A172 (cell line): ENCODE data around the gene CCDC181. TPM values are rescaled to one million over a fixed set of nuclear protein-coding genes. Genes with fewer than 3 reads are reported as not detected.
"Not testable (repeated sequence)": the region's sequence is repeated elsewhere in the genome, so short reads cannot be mapped to it uniquely, and the experiment has no call there.

Experiments used
- DNase-seq: peaks from one replicate; pipeline ENCODE4 v3.0.0-alpha.2; 2015; ENCODE audit warnings: low spot score
- total RNA-seq: library from RNA; depleted of rRNA; stranded (reverse); fragments of >200 nt; shearing (Covaris generic); gene quantifications from 2 replicates; pipeline ENCODE4 v1.2.3, GENCODE V29; 2014

CCDC181 gene
- total RNA-seq, 1 experiment from 2014 or later = 0.60 TPM

DNA sequence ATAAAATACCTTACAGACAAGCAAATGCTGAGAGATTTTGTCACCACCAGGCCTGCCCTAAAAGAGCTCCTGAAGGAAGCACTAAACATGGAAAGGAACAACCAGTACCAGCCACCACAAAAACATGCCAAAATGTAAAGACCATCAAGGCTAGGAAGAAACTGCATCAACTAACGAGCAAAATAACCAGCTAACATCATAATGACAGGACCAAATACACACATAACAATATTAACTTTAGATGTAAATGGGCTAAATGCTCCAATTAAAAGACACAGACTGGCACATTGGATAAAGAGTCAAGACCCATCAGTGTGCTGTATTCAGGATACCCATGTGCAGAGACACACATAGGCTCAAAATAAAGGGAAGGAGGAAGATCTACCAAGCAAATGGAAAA, 24.7 kb downstream of the CCDC181 start:
- DNase-seq = not testable (repeated sequence)

DNA sequence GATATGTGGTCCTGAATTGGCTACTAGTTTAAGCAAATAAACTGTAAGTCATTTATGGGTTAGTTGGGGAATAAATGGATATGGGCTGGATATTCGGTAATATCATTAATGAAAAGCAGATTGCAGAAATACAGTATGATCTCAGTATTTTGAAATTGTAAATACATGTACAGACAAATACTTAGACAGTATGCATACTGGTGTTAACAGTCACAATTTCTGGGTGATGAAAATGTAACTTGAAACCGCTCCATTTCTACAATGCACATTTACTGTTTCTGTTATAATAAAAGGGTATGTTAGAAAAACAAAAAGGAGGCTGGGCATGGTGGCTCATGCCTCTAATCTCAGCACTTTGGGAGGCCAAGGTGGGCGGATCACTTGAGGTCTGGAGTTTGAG, 31.3 kb downstream of the CCDC181 start:
- DNase-seq = no peak

DNA sequence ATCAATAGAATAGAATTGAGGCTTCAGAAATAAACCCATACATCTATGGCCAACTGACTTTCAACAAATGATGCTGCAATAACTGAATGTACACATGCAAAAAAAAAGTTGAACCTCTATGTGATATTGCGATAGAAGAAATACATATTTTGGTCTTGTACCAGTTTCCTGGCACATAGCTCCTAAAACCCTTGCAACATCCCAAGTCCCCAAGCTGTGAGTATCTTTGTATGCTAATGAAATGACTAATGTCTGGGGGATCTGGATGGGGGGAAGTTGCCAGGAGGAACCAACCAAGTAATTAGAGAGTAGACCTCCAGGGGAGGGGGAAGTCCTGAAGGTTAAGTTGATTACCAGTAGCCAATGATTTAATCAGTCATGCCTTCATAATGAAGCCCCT, 34.9 kb downstream of the CCDC181 start:
- DNase-seq = no peak

DNA sequence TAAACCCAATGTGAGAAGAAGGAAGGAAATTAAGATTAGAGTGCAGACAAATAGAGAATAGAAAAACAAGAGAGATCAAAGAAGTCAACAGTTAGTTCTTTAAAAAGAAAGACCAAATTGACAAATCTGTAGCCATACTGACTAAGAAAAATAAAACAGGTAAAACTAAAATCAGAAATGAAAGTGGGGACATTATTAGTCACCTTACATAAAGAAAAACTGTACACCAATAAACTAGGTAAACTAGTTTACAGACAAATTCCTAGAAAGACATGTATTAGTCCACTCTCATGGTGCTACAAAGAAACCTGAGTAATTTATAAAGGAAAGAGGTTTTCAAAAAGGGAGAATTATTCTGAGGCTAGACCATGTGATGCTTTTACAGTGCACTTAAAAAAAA, 37.0 kb downstream of the CCDC181 start:
- no peak for DNase-seq

DNA sequence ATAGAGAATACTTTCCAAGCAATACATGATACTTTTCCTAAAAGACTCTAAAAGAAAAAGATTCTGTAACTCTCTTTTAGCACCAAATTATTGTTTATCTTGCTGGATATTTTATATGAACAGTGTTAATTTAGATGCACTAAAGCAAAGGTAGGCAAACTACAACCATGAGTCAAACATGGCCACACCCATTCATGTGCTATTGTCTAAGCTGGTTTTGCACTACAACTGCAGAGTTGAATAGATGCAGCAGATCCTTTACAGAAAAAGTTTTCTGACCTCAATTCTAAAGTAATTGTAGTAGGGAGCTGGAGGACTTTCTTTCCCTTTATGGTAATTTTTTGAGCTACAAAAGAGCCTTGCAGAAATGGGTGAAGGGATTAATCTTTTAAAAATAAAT, 39.9 kb downstream of the CCDC181 start:
- DNase-seq = no peak

DNA sequence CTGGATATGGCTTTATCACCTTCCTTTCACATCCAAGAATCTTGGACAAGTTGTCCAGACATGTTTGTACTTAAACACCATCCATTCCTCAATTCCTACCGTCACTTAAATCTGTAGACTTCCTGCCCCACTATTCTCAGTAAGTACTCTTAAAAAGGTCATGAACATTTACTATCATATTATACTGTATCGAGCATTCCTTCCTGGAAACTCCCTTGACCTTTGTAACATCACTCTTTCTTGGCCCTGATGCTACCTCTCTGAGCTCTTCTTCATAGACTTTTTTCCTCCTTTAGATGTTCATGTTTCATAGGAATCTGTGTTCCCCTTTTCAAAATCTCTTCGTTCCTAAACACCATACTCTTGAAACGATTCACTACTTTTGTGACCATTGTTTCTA, 43.8 kb downstream of the CCDC181 start:
- no peak for DNase-seq

DNA sequence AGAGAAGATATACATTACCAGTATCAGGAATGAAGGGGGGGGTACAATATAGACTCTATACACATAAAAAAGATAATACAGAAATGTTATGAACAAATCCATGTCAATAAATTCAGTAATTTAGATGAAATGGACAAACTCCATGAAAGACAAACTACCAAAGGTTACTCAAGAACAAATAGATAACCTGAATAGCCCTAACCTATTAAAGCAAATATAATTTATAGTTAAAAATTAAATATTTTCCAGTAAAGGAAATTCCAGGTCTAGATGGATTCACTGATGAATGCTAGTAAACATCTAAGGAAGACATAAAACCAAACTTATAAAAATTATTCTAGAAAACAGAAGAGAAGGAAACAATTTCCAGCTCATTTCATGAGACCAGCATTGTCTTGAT, 46.1 kb downstream of the CCDC181 start:
- no peak for DNase-seq

DNA sequence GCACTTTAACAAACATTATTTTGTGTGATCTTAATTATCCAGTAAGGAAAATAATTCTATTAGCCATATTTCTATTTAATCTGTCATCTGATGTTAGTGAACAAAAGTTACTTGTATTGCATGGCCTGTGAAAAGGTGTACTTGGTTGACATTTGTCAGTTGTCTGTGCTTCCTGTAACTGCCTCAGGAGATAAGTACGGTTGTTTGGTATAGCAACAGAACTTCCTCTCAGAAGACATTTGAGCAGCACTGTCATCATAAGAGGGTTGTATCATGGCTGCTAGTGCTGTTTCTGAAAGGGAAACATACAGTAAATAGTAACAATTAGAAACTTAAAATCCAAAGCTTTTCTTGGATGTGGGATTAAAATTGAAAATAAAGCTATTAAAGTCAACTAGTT, 55.9 kb downstream of the CCDC181 start:
- DNase-seq = no peak

DNA sequence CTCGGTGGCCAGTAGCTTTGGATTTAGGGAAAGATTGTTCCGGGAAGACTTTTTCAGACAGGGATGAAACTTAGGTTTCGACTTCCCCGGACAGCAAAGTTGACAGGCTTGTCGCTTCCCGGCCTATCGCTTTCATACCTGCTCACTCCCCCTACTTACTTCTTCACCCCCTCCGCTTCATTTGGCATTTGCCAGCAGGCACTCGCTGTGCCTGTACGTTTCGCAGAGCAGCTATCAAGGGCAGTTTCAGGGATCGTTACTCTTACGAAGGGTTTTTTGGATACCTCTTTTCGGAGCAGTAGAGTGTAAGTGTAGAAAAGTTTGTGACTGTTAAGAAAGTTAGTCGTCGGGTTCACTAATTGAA, 58.9 kb downstream of the CCDC181 start:
- DNase-seq = no peak

DNA sequence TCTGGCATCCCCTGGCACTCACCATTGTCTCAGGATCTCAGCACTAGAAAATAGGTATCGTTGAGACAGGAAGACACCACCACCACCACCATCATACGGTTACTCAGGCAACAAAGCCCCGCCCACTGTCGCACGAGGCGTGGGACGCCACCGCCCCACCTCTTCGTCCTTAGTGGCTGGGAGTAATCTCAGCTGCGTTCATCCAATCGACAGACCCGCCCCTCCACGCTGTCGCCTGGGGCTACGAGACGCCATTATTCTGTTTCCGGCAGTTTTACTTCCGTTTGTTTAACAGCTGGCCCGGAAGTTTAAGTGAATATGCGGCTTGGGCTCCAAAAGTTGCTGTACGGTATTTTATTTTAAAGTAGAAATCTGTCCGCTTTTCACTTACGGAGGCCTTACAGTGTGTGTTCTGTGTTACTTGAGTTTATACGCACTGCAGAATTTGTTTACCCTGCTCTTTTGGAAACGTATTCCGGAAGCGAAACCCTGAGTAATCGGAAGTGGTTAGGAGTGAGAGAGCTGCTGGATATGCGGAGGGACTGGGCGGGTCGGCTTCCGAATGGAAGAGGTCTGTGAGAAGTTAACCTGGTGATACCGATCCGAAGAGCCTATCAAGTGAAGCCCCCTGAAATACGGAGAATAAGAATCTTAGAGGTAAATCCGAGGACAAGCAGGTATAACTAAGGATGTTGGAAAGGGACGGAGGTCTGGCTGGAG, 59.4 kb downstream of the CCDC181 start, which contains the start of the genes BLZF1 and NME7:
BLZF1 (plus strand) TSS at position 510 of the 720 bp plus-strand sequence. CDS start 1,328 bp downstream, outside the sequence.
NME7 (minus strand) TSS at position 112 of the 720 bp plus-strand sequence; CDS start at position 25, 87 bp downstream.
- DNase-seq = peak; percentile 98

DNA sequence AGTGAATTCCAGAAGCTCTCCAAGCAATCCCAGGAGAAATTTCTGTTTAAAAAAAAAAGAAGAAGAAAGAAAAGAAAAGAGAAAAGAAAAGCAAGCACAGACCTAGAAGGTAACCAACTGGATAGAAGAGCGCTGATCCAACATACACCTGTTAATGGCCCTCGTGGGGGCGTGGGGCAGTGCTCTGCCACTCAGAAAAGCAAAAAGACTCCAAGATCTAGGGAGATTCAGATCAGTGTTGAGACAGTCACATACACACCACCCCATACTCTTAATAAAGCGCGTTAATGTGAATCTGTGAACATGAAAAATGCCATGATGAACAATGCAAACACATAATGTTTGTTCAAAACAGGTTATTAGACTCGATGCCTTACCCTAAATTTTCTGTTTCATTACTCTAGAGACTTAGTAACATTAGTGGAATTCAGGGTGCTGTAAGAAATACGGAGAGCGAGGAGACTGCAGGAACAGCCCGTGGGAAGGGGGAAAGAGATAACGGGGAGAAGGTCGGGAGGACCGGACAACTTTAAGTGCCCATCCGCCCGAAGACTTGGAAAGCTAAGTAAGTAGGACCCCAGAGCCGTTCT, 60.1 kb downstream of the CCDC181 start:
- peak; percentile 12 for DNase-seq

DNA sequence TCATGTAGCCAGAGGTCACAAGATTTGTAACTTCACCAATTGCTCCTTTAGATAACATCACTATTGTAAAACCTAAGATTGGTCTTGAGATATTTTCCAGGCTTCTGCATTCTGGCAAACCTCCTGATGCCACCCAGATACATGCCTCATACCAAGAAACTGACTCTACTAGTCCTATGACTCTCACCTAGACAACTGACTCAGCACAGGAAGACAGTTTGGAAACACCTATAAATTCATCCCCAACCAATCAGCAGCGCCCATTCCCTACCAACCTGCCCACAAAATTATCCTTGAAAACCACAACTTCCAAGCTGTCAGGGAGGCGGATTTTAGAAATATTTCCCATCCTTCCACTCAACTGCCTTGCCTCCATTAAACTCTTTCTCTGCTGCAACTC, 62.3 kb downstream of the CCDC181 start:
- peak; percentile 85 for DNase-seq

DNA sequence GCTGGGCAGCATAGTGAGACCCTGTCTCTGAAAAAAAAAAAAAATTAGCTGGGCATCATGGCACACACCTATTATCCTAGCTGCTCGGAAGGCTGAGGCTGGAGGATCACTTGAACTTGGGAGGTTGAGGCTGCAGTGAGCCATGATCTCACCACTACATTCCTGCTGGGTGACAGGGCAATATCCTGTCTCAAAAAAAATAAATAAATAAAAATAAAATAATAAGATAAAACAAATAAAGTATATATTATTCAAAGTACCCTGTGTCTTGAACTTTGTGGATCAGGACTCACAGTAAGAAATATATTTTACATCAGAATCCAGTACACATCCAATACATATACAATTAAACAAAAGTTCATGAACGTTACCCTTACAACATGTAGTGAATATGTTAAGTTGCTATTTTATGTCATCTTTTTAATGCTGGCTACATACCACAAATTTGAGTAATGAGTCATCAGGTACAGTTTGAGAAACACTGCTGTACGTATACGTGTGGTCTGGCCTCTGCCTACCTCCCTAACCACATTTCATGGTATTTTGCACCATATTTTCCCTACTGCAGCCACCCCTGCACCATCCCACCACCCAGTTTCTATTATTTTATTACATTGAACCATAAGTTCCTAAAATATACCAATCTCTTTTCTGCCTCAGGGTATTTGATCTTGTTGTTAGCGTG, 64.1 kb downstream of the CCDC181 start:
- DNase-seq = peak; percentile 90

DNA sequence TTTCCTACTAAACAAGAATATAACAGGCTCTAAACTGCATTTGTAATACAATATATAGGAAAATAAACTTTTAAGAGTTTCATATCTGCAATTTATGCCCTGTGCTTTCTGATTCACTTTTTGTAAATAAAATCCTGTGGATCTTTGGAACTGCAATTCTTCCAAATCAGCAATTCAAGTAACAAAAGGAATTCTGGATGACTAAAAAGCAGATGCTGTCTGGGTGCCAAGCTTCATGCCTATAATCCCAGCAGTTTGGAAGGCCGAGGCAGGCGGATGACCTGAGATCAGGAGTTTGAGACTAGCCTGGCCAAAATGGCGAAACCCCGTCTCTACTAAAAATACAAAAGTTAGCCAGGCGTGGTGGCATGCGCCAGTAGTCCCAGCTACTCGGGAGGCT, 66.0 kb downstream of the CCDC181 start:
- no peak for DNase-seq

DNA sequence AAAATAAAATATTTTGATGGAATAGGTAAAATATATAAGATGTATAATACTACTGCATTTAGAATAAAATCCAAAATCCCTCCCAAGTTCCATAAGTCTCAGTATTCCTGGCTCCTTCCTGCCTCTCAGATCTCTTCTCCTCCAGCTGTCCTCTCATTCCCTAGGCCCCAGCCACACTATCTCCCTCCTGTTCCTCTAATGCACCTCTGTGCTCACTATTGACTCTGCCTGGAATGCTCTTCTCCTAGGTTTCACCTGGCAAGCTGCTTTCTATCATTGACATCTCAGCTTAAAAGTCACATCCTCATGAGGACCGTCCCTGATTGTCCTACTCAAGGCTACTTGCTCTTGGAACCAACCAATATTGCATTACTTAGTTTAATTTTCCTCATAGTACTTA, 66.9 kb downstream of the CCDC181 start:
- no peak for DNase-seq

DNA sequence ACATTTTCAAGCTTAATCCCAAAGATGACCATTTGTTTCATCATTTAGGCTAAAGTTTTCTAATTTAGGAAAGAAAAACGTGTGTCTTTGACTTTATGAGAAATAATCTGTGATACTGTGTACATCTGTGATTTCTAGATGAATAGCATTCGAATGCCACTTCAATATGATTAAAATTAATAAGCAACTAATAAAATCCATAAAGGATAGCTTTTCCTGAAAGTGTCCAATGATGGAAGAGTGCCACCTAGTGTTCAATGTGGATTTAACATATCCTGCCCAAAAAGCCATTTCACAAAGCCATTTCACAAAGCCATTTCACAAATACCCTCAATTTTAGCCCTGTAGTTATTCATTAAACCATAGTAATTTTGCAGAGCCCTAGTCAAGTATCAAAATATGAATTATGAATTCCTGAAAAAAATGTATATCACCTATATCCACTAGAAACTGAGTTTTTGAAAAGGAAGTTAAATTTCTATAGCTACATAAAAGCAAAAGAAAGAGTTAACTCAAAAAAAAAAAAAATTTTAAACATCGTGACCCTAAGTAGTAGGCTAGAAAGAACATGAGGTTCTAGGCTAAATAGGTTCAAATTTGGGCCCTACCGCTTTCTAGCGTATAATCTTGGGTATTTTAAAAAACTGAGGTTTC, 78.8 kb downstream of the CCDC181 start:
- DNase-seq = peak; percentile 63

DNA sequence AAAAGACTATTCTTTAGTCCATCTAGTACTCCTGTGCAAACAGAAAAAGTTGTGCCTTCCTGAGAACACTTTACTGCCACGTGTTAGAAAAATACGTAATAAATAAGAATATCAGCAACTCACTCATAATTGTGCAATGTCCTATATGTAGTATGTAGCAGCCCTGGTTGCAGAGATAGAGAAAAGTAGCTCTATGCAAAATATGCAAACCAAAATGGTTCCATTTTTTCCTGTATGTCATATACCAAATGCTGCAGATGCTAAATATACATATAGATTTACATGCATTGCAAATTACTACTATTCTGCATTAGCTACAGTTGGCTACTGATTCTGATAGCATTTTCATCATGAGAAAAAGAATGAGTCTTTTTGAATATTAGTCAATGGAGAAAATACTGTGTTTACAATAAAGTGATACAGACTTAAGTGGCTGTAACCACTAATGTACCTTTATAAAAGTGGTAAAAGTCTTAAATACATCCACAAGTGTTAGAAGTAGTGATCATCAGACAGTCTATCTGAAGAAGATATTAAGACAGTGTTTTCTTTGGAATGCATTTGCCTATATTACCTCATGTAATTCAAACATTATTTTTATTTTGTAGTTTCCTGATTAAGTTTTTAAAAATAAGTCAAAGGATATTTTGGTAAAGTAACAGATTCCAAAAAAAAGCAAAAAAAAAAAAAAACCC, 79.4 kb downstream of the CCDC181 start:
- DNase-seq = no peak

DNA sequence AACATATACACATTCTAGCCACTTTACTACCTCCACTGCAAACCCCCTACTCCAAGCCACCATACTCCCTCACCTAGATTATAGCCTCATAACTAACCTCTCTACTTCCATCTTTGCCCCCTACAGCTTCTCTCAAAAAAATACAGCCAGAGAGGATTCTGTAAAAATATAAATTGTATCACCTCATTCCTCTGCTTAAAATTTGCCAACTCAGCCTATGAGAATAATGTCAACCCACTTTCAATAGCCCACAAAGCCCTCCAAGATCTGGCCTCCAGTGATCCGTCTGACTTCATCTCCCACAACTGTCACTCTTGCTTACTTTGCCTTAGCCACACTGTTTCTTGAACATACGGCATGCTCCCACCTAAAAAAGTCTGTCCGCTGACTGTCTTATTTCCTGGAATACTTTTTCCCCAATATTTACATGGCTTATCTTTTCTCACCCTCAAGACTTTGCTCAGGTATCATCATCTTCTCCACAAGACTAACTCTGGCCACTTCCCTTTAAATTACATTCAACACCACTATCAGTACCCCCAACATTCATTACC, 81.2 kb downstream of the CCDC181 start:
- no peak for DNase-seq

DNA sequence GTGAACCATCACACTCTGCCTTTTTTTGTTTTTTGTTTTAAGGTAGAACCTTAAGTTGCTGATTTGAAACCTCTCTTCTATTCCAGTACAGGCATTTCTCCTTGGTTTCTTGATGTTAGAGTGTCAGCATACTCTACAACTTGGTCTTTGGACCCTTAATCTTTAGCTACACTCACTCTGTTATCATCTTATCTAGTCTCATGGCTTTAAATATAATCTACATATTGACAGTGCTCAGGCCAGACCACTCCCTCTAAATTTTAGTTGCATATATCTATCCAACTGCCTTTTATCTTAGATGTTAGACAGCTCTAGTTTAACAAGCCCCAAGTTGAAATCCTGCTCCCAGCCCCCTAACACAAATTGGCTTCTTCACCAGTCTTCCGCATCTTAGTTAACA, 81.8 kb downstream of the CCDC181 start:
- no peak for DNase-seq
